Mesendoderm (in vitro differentiated cells): ENCODE results near the gene IL13.

Experiments
- DNase-seq: peaks from one replicate; pipeline ENCODE4 v3.0.0; 2013
- H2AK5ac ChIP-seq: 2 replicates; pipeline ENCODE4 v1.6.1; 2013; ENCODE audit warnings: low read length, inconsistent platforms
- H2BK120ac ChIP-seq: 2 replicates; pipeline ENCODE4 v1.6.1; 2013; ENCODE audit warnings: low read depth, mild to moderate bottlenecking, low read length, moderate library complexity, mixed read lengths
- H2BK15ac ChIP-seq: replicated peaks from 2 replicates; pipeline ENCODE4 v1.6.1; 2013; ENCODE audit warnings: low read depth, mild to moderate bottlenecking, moderate library complexity
- H2BK5ac ChIP-seq: 2 replicates; pipeline ENCODE4 v1.6.1; 2013; ENCODE audit warnings: low read length, inconsistent platforms
- H3K18ac ChIP-seq: 2 replicates; pipeline ENCODE4 v1.6.1; 2013; ENCODE audit warnings: mild to moderate bottlenecking, low read length, mixed read lengths
- H3K23ac ChIP-seq: one replicate; pipeline ENCODE4 v1.6.1; 2013; ENCODE audit warnings: low read length
- H3K27ac ChIP-seq: 2 replicates; pipeline ENCODE4 v1.5.1; 2013; ENCODE audit warnings: low read depth, mild to moderate bottlenecking, inconsistent platforms, low read length, moderate library complexity
- H3K27me3 ChIP-seq: 2 replicates; pipeline ENCODE4 v1.6.1; 2013; ENCODE audit warnings: low read length, control low read depth, mild to moderate bottlenecking, inconsistent platforms; ENCODE audit not compliant: insufficient read depth, poor library complexity
- H3K36me3 ChIP-seq: 2 replicates; pipeline ENCODE4 v1.6.1; 2013; ENCODE audit warnings: low read length, inconsistent platforms; ENCODE audit not compliant: control insufficient read depth, insufficient read depth
- H3K4ac ChIP-seq: one replicate; pipeline ENCODE4 v1.6.1; 2013; ENCODE audit warnings: low read depth, mild to moderate bottlenecking, low read length, moderate library complexity
- H3K4me1 ChIP-seq: 2 replicates; pipeline ENCODE4 v1.6.1; 2013; ENCODE audit warnings: low read depth, low read length, inconsistent platforms; ENCODE audit not compliant: control insufficient read depth
- H3K4me2 ChIP-seq: 2 replicates; pipeline ENCODE4 v1.6.1; 2013; ENCODE audit warnings: low read length
- H3K4me3 ChIP-seq: 2 replicates; pipeline ENCODE4 v1.5.1; 2013; ENCODE audit warnings: mild to moderate bottlenecking, low read length
- H3K56ac ChIP-seq: one replicate; pipeline ENCODE4 v1.6.1; 2013; ENCODE audit warnings: low read length
- H3K79me1 ChIP-seq: 2 replicates; pipeline ENCODE4 v1.6.1; 2013; ENCODE audit warnings: low read length, inconsistent platforms
- H3K79me2 ChIP-seq: 2 replicates; pipeline ENCODE4 v1.6.1; 2013; ENCODE audit warnings: mild to moderate bottlenecking, low read length; ENCODE audit not compliant: control insufficient read depth, insufficient read depth
- H3K9ac ChIP-seq: 2 replicates; pipeline ENCODE4 v1.6.1; 2013; ENCODE audit warnings: low read length, inconsistent platforms
- H4K5ac ChIP-seq: one replicate; pipeline ENCODE4 v1.6.1; 2013; ENCODE audit warnings: low read length
- H4K8ac ChIP-seq: one replicate; pipeline ENCODE4 v1.6.1; 2013; ENCODE audit warnings: low read depth, mild to moderate bottlenecking, control low read depth, low read length, moderate library complexity
- WGBS: extraction: QIAGEN DNeasy Blood & Tissue Kit; methylation state at CpG from one replicate; pipeline ENCODE4 v1.1.7; 2013; ENCODE audit warnings: low lambda C conversion rate, missing lambda C conversion rate; ENCODE audit not compliant: insufficient coverage; ENCODE audit errors: extremely low coverage; 5-methylcytosine and 5-hydroxymethylcytosine counted together

IL13 gene

DNA sequence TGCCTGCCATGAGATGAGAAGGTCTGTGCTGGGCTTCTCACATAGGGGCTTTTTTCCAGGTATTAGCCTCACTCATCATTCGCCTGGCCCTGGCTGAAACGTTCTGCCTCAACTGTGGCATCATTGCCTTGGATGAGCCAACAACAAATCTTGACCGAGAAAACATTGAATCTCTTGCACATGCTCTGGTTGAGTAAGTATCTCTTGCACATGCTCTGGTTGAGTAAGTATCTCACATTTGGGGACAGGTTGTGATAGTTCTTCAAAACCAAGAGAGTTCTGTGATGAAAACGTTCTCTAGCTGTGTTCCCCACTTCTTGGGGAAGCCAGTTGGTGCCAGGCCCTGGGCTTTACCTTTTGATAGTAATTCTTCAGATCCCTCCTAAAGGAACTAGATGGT is 17.4 kb upstream of the IL13 start:
- WGBS: no CpG with 5 or more reads among the region's 4 CpGs

DNA sequence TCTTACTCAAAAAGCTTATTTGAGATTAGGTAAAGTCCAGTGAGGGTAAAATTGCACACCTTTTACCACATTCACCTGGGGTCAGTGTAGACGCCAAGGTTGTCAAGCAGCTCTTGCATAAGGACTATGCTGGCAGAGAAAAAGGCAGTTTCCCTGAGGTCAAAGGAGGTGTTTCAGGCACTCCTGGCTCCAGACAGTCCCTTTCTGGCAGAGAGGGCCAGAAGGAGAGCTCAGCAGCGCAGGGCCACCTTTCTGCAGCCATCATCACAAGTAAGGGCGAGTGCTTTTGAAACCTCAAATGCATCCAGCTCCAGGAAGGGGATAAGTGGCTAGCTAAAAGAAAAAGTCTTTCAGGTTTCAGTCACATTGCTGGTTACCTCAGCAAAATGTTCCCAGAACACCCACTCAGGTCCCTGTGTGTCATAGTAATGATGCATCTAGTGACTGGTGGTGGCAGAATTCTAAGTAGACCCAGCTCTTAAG is 16.7 kb upstream of the IL13 start:
- no peak overlapping the region for H3K4me3 ChIP-seq
- H3K27me3 ChIP-seq: no peaks in the 10 kb centered on the region
- H3K27ac ChIP-seq: no peak overlapping the region
- H4K8ac ChIP-seq: no peak overlapping the region
- peaks cover 2% of the 10 kb centered on the region for H3K36me3 ChIP-seq
- no peaks in the 10 kb centered on the region for H3K4me1 ChIP-seq
- H3K23ac ChIP-seq: no peak overlapping the region
- no peak overlapping the region for H2BK5ac ChIP-seq
- WGBS: no CpG with 5 or more reads among the region's 3 CpGs
- H3K4ac ChIP-seq: no peak overlapping the region
- H3K4me2 ChIP-seq: no peak overlapping the region
- H3K79me1 ChIP-seq: no peaks in the 10 kb centered on the region
- H3K56ac ChIP-seq: no peak overlapping the region
- no peak overlapping the region for H3K18ac ChIP-seq
- no peak overlapping the region for H4K5ac ChIP-seq
- no peak overlapping the region for H2AK5ac ChIP-seq
- H3K9ac ChIP-seq: no peak overlapping the region
- no peak for DNase-seq
- no peak overlapping the region for H2BK15ac ChIP-seq
- no peaks in the 10 kb centered on the region for H3K79me2 ChIP-seq
- no peak overlapping the region for H2BK120ac ChIP-seq

More for the DNA sequence above, 17.4 kb upstream of the IL13 start:
- no peak overlapping the region for H3K18ac ChIP-seq
- H3K36me3 ChIP-seq: peaks cover 2% of the 10 kb centered on the region
- H2BK5ac ChIP-seq: no peak overlapping the region
- no peak overlapping the region for H3K4ac ChIP-seq
- no peak overlapping the region for H2BK120ac ChIP-seq
- H2BK15ac ChIP-seq: no peak overlapping the region
- H3K79me1 ChIP-seq: no peaks in the 10 kb centered on the region
- H2AK5ac ChIP-seq: no peak overlapping the region
- H3K4me2 ChIP-seq: no peak overlapping the region
- no peak overlapping the region for H3K56ac ChIP-seq
- no peaks in the 10 kb centered on the region for H3K4me1 ChIP-seq
- H3K27me3 ChIP-seq: no peaks in the 10 kb centered on the region
- H4K5ac ChIP-seq: no peak overlapping the region
- no peak overlapping the region for H4K8ac ChIP-seq
- H3K23ac ChIP-seq: no peak overlapping the region
- no peaks in the 10 kb centered on the region for H3K79me2 ChIP-seq
- H3K9ac ChIP-seq: no peak overlapping the region
- no peak overlapping the region for H3K27ac ChIP-seq
- DNase-seq: no peak
- H3K4me3 ChIP-seq: no peak overlapping the region

DNA sequence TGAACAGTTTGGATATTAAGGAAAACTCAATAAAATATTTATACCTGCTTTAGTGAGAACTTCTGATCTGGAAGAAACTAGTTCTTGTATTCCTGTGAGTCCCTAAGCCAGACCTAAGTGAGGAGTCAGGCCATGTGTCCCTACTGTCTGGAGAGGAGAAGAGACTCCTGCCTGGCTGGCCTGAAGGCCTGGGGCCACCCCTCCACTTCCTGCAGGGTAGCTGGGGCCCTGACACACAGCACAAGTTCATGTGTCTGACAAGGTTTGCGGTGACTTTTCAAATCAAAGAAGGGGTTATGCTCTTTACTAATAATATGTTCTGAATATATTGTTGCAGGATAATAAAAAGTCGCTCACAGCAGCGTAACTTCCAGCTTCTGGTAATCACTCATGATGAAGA is 16.1 kb upstream of the IL13 start:
- Histone ChIP-seq H3K4me1 (no peaks in the 10 kb centered on the region), H3K4me2 (no peak overlapping the region), H2BK120ac (no peak overlapping the region), H3K9ac (no peak overlapping the region), H3K36me3 (peaks cover 2% of the 10 kb centered on the region), H3K27ac (no peak overlapping the region), H2BK5ac (no peak overlapping the region), H3K23ac (no peak overlapping the region), H3K4me3 (no peak overlapping the region), H4K5ac (no peak overlapping the region), H2BK15ac (no peak overlapping the region), H3K18ac (no peak overlapping the region), H3K27me3 (no peaks in the 10 kb centered on the region), H3K79me2 (no peaks in the 10 kb centered on the region), H2AK5ac (no peak overlapping the region), H3K4ac (no peak overlapping the region), H3K56ac (no peak overlapping the region), H4K8ac (no peak overlapping the region), H3K79me1 (no peaks in the 10 kb centered on the region)
- no peak for DNase-seq
- no CpG with 5 or more reads among the region's 3 CpGs for WGBS

DNA sequence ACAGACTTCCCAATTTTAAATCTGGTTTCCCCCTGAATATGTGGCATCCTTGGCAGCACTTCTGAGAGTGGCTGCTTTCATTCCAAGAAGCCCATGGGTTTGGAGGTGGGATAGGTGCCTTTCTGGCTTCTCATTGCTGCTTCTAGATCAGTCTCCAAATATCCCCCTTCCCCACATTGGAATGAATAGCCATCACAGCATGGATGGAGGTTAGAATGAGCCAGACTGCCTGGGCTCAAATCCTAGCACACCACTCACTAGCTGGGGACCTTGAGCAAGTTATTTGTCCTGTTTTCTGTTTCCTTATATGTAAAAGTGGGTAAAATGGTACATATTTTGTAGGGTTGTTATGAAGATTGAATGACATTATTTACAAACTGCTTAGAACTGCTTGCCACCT is 13.8 kb upstream of the IL13 start:
- Histone ChIP-seq H3K79me2 (no peaks in the 10 kb centered on the region), H3K27ac (no peak overlapping the region), H3K4me1 (no peaks in the 10 kb centered on the region), H3K4me2 (no peak overlapping the region), H3K56ac (no peak overlapping the region), H3K36me3 (no peaks in the 10 kb centered on the region), H3K9ac (no peak overlapping the region), H3K79me1 (no peaks in the 10 kb centered on the region), H3K27me3 (no peaks in the 10 kb centered on the region), H3K18ac (no peak overlapping the region), H3K4ac (no peak overlapping the region), H2BK5ac (no peak overlapping the region), H2BK15ac (no peak overlapping the region), H4K5ac (no peak overlapping the region), H3K23ac (no peak overlapping the region), H3K4me3 (no peak overlapping the region), H4K8ac (no peak overlapping the region), H2BK120ac (no peak overlapping the region), H2AK5ac (no peak overlapping the region)
- DNase-seq: no peak

DNA sequence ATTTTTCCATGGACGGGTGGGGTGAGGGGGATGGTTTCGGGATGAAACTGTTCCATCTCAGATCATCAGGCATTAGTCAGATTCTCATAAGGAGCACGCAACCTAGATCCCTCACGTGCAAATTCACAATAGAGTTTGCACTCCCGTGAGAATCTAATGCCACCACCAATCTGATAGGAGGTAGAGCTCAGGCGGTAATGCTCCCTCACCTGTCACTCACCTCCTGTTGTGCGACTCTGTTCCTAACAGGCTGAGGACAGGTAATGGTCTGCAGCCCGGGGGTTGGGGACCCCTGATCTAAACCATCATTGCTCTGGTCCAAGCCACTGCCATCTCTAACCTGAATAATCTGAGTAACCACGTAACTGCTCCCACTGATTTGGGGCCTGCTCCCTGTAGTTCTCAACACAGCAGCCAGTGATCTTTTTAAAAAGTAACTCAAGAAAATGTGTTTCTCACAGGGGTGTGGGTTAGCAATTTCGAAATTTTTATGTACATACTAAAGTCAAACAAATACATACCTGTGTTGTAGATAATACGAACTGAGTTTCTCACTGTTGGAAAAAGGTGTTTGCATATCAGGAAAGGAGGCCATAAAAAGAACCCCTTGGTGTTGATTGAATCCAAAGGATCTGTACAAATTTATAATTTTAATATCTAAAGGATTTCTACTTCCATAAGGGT is 11.2 kb upstream of the IL13 start:
- H2BK120ac ChIP-seq: no peak overlapping the region
- no peak overlapping the region for H3K27ac ChIP-seq
- H3K4ac ChIP-seq: no peak overlapping the region
- H3K23ac ChIP-seq: no peak overlapping the region
- no peak overlapping the region for H2BK15ac ChIP-seq
- WGBS: no CpG with 5 or more reads among the region's 11 CpGs
- H3K27me3 ChIP-seq: no peaks in the 10 kb centered on the region
- H3K79me1 ChIP-seq: no peaks in the 10 kb centered on the region
- no peak overlapping the region for H3K18ac ChIP-seq
- H3K4me3 ChIP-seq: no peak overlapping the region
- H3K56ac ChIP-seq: no peak overlapping the region
- H2AK5ac ChIP-seq: no peak overlapping the region
- no peak overlapping the region for H3K4me2 ChIP-seq
- DNase-seq: no peak
- no peak overlapping the region for H2BK5ac ChIP-seq
- H4K5ac ChIP-seq: no peak overlapping the region
- no peaks in the 10 kb centered on the region for H3K79me2 ChIP-seq
- H3K9ac ChIP-seq: no peak overlapping the region
- no peaks in the 10 kb centered on the region for H3K4me1 ChIP-seq
- H3K36me3 ChIP-seq: no peaks in the 10 kb centered on the region
- H4K8ac ChIP-seq: no peak overlapping the region

DNA sequence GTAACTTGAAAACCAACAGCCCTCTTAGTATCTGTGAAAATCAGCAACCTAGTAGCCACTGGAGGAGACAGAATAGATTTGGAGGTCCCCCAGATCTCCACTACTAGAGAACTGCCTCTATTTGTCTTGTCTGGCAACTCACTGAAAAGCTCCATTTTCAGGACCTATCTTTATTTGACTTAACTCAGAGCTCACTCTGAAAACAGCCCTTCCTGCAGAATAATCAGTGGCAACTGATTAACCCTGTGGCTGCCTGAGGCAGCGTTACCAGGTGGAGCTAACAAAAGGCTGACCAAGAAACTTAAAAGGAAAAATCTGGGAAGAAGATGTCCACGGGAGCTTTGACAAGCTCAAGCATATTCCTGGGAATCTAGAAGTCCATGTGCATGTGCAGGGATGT is 10.5 kb upstream of the IL13 start:
- no peak overlapping the region for H3K27ac ChIP-seq
- no peak for DNase-seq
- WGBS: no CpG with 5 or more reads among the region's 2 CpGs

More for the DNA sequence above, 10.5 kb upstream of the IL13 start:
- no peak overlapping the region for H3K23ac ChIP-seq
- H3K79me2 ChIP-seq: no peaks in the 10 kb centered on the region
- no peak overlapping the region for H2BK15ac ChIP-seq
- H3K36me3 ChIP-seq: no peaks in the 10 kb centered on the region
- H4K8ac ChIP-seq: no peak overlapping the region
- no peaks in the 10 kb centered on the region for H3K4me1 ChIP-seq
- no peak overlapping the region for H3K18ac ChIP-seq
- no peaks in the 10 kb centered on the region for H3K79me1 ChIP-seq
- no peak overlapping the region for H2BK5ac ChIP-seq
- H3K4me2 ChIP-seq: no peak overlapping the region
- no peaks in the 10 kb centered on the region for H3K27me3 ChIP-seq
- no peak overlapping the region for H3K4me3 ChIP-seq
- H3K56ac ChIP-seq: no peak overlapping the region
- H3K4ac ChIP-seq: no peak overlapping the region
- H4K5ac ChIP-seq: no peak overlapping the region
- H2AK5ac ChIP-seq: no peak overlapping the region
- H2BK120ac ChIP-seq: no peak overlapping the region
- no peak overlapping the region for H3K9ac ChIP-seq
